ENCODE results near the gene RANBP1. TPM values are rescaled to one million over a fixed set of nuclear protein-coding genes. Genes with fewer than 3 reads are reported as not detected.
A peak's percentile ranks its signal among the peaks of the same experiment; 100 is the strongest.

The RANBP1 gene
- total and polyA plus RNA-seq, 2 of the 13 experiments (the other 11 are each of a cell fraction or from before 2014, with no cell fraction given), result 181 to 492 TPM

DNA sequence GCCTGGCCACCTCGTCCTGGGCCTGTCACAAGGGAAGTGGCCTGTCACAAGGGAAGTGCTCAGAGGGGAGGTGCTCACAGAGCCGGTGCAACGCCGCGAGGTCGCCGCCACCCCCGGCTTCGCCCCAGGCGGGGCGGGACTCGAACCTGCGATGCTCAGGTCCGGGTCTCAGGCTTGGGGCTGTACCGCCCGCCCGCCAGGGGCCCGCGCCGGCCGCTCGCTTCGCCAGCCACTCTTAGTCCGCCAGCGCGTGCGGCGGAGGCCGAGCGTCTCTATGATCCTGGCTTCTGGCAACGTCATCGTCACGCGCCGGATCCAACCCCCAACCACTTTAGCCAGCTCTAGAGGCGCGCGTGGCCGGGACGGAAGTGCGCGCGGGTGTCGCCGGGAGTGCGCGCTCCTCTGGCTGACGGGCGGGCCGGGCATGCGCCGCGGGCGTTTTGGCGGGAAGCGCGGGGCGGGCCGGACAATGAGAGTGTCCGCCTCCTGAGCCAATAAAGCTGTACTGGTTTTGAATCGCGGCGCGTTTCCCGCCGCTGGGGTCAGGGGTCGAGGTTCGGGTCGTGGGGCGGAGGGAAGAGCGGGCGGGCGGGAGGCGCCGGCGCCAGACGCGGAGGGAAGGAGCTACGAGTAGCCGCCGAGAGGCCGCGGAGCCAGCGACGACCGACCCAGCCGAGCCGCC lies 1.2 kb downstream of the RANBP1 start, which contains the start of gene TRMT2A (continued):
- TF ChIP-seq, protein P1, sequence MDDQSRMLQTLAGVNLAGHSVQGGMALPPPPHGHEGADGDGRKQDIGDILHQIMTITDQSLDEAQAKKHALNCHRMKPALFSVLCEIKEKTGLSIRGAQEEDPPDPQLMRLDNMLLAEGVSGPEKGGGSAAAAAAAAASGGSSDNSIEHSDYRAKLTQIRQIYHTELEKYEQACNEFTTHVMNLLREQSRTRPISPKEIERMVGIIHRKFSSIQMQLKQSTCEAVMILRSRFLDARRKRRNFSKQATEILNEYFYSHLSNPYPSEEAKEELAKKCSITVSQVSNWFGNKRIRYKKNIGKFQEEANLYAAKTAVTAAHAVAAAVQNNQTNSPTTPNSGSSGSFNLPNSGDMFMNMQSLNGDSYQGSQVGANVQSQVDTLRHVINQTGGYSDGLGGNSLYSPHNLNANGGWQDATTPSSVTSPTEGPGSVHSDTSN (CRISPR knock-in tag; IDR thresholded peaks at IDR 0.05; ENCODE audit: borderline replicate concordance), result no peak; the same call in 1 of the 2 replicates
- peak; percentile 43 for TF ChIP-seq MEIS2 (CRISPR knock-in tag; IDR thresholded peaks at IDR 0.05)
- TF ChIP-seq TEAD2 (CRISPR knock-in tag; IDR thresholded peaks at IDR 0.05), result no peak
- no peak for TF ChIP-seq SYNCRIP (IDR thresholded peaks at IDR 0.05; ENCODE audit: insufficient read depth, low read depth, low read length)
- TF ChIP-seq CAMTA2 (CRISPR knock-in tag; IDR thresholded peaks at IDR 0.05; ENCODE audit: borderline replicate concordance), result no peak
- TF ChIP-seq, protein P2, sequence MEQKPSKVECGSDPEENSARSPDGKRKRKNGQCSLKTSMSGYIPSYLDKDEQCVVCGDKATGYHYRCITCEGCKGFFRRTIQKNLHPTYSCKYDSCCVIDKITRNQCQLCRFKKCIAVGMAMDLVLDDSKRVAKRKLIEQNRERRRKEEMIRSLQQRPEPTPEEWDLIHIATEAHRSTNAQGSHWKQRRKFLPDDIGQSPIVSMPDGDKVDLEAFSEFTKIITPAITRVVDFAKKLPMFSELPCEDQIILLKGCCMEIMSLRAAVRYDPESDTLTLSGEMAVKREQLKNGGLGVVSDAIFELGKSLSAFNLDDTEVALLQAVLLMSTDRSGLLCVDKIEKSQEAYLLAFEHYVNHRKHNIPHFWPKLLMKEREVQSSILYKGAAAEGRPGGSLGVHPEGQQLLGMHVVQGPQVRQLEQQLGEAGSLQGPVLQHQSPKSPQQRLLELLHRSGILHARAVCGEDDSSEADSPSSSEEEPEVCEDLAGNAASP (CRISPR knock-in tag; IDR thresholded peaks at IDR 0.05; ENCODE audit: borderline replicate concordance), result no peak; the same call in 1 of the 2 replicates
- peak; percentile 32; the same call in 1 of the 2 replicates for TF ChIP-seq ARID2 (CRISPR knock-in tag; IDR thresholded peaks at IDR 0.05; ENCODE audit: borderline replicate concordance)
- TF ChIP-seq MAFF (IDR thresholded peaks at IDR 0.05; ENCODE audit: low read depth, low read length), result no peak
- no peak for TF ChIP-seq NFATC3 (CRISPR knock-in tag; IDR thresholded peaks at IDR 0.05)
- TF ChIP-seq ZNF432 (CRISPR knock-in tag; IDR thresholded peaks at IDR 0.05; ENCODE audit: borderline replicate concordance), result no peak
- TF ChIP-seq NFE2 (CRISPR knock-in tag; IDR thresholded peaks at IDR 0.05), result 0 out of 2 replicates have a peak, but pooled peaks have one; percentile 7
- TF ChIP-seq, protein P3, sequence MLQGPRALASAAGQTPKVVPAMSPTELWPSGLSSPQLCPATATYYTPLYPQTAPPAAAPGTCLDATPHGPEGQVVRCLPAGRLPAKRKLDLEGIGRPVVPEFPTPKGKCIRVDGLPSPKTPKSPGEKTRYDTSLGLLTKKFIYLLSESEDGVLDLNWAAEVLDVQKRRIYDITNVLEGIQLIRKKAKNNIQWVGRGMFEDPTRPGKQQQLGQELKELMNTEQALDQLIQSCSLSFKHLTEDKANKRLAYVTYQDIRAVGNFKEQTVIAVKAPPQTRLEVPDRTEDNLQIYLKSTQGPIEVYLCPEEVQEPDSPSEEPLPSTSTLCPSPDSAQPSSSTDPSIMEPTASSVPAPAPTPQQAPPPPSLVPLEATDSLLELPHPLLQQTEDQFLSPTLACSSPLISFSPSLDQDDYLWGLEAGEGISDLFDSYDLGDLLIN (CRISPR knock-in tag; IDR thresholded peaks at IDR 0.05; ENCODE audit: borderline replicate concordance), result peak; percentile 97; the same call in 1 of the 2 replicates
- TF ChIP-seq ETV5 (CRISPR knock-in tag; IDR thresholded peaks at IDR 0.05; ENCODE audit: borderline replicate concordance), result peak; percentile 83
- 0 out of 2 replicates have a peak, but pooled peaks have one; percentile 8 for TF ChIP-seq ZNF644 (CRISPR knock-in tag; IDR thresholded peaks at IDR 0.05; ENCODE audit: low read depth)
- peak; percentile 59; the same call in 1 of the 2 replicates for TF ChIP-seq ZNF564 (CRISPR knock-in tag; IDR thresholded peaks at IDR 0.05)
- TF ChIP-seq TRIM22 (IDR thresholded peaks at IDR 0.05), result no peak
- TF ChIP-seq, protein P4, sequence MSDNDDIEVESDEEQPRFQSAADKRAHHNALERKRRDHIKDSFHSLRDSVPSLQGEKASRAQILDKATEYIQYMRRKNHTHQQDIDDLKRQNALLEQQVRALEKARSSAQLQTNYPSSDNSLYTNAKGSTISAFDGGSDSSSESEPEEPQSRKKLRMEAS (IDR thresholded peaks at IDR 0.05), result peak; percentile 98
- TF ChIP-seq ARHGAP35 (CRISPR knock-in tag; IDR thresholded peaks at IDR 0.05; ENCODE audit: borderline replicate concordance), result peak; percentile 85
- no peak for TF ChIP-seq ZEB1 (IDR thresholded peaks at IDR 0.05; ENCODE audit: insufficient replicate concordance, low read depth)
- TF ChIP-seq ZNF709 (CRISPR knock-in tag; IDR thresholded peaks at IDR 0.05), result peak; percentile 80; the same call in 1 of the 2 replicates
- peak; percentile 96; the same call in 1 of the 2 replicates for TF ChIP-seq REL (CRISPR knock-in tag; conservative IDR thresholded peaks at IDR 0.05)
- TF ChIP-seq ZFP36L1 (CRISPR knock-in tag; IDR thresholded peaks at IDR 0.05), result peak; percentile 82
- TF ChIP-seq MYPOP (CRISPR knock-in tag; IDR thresholded peaks at IDR 0.05), result peak; percentile 76; the same call in 1 of the 2 replicates
- peak; percentile 62 for TF ChIP-seq PPARG (CRISPR knock-in tag; conservative IDR thresholded peaks at IDR 0.05)
